Thymus (tissue), 11 donors: ENCODE data around the gene RIMKLA. TPM values are rescaled to one million over a fixed set of nuclear protein-coding genes. Genes with fewer than 3 reads are reported as not detected.

ENCODE experiments used
- DNase-seq, 9 donors: peaks; one replicate each; pipeline ENCODE4 v3.0.0-alpha.2; 2013; ENCODE audit warnings: low spot score in 9 of 9, low read depth in 6 of 9, missing footprints in 1 of 9
- H3K27ac ChIP-seq, 2 donors: one replicate each; pipeline ENCODE4 v1.5.1; 2013; ENCODE audit warnings: control low read depth in 1 of 2, low read depth in 1 of 2, low read length in 1 of 2, mild to moderate bottlenecking in 1 of 2, moderate library complexity in 1 of 2
- H3K27me3 ChIP-seq, 2 donors: one replicate each; pipeline ENCODE4 v1.5.1; 2013; ENCODE audit warnings: low read length in 1 of 2; ENCODE audit not compliant: control insufficient read depth in 2 of 2, insufficient read depth in 1 of 2
- H3K36me3 ChIP-seq, 2 donors: one replicate each; pipeline ENCODE4 v1.5.1; 2013; ENCODE audit warnings: low read length in 1 of 2, mild to moderate bottlenecking in 1 of 2, moderate library complexity in 1 of 2; ENCODE audit not compliant: control insufficient read depth in 2 of 2, insufficient read depth in 2 of 2
- H3K4me1 ChIP-seq, 2 donors: one replicate each; pipeline ENCODE4 v1.5.1; 2013; ENCODE audit warnings: low read length in 2 of 2; ENCODE audit not compliant: control insufficient read depth in 2 of 2, insufficient read depth in 2 of 2
- H3K4me3 ChIP-seq, 2 donors: one replicate each; pipeline ENCODE4 v1.5.1; 2013; ENCODE audit warnings: low read length in 2 of 2, control low read depth in 1 of 2, mild to moderate bottlenecking in 1 of 2
- H3K9me3 ChIP-seq, 2 donors: one replicate each; pipeline ENCODE4 v1.5.1; 2013; ENCODE audit warnings: low read length in 1 of 2, mild to moderate bottlenecking in 1 of 2; ENCODE audit not compliant: control insufficient read depth in 2 of 2, insufficient read depth in 1 of 2
- WGBS: extraction: QIAGEN DNeasy Blood & Tissue Kit; methylation state at CpG from one replicate; pipeline ENCODE4 v1.1.7; 2013; 5-methylcytosine and 5-hydroxymethylcytosine counted together
- polyA plus RNA-seq: library from polyadenylated mRNA; stranded (reverse); fragments of 200-250 nt; gene quantifications from one replicate; pipeline ENCODE4 v1.2.3, GENCODE V29; 2013
- total RNA-seq: library from RNA; stranded (reverse); fragments of 120-200 nt; gene quantifications from one replicate; pipeline ENCODE4 v1.2.4, GENCODE V29; 2013
- donor health status: healthy.

Gene RIMKLA
- total and polyA plus RNA-seq, 2 donors = 0.14 to 0.19 TPM

GRCh38 chr1:42392967-42393848 is 12.6 kb downstream of the RIMKLA start:
- Histone ChIP-seq H3K27me3 (no peaks in the 10 kb centered on the region), H3K4me3 (no peak overlapping the region), H3K36me3 (no peaks in the 10 kb centered on the region), H3K9me3 (no peaks in the 10 kb centered on the region), H3K4me1 (no peaks in the 10 kb centered on the region), H3K27ac (no peak overlapping the region)
- DNase-seq = no peak
- 91% methylated on average over 2 of the region's 2 CpGs for WGBS

DNA sequence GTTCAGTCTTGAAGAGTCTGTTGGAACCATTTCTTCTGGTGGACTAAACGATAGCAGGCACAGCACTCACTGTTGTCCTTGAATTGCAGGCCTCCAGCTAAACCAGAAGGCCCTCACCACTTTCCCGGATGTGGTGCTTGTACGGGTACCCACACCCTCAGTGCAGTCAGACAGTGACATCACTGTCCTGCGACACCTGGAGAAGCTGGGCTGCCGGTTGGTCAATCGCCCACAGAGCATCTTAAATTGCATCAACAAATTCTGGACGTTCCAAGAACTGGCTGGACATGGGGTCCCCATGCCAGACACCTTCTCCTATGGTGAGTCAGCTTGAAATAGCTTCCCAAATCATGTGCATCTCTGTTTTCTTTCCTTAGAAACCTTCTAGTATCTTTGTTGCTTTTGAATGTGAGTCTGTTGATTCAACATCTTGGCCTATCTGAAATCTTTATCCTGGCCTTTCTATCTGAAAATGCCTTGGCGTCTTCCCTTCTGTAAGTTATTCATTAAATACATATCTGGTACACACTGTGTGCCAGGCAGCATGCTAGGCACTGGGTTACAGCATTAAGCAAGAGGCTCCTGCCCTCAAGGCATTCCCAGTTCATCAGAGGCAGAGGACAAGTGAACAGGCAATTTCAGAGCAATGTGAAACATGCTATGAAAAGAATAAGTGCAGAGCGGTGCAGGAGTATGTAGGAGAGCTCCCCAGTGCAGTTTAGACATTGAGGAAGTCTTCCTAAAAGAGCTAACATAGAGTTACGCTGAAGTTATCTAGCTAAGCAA is 18.9 kb downstream of the RIMKLA start:
- Histone ChIP-seq H3K4me1 (no peaks in the 10 kb centered on the region), H3K36me3 (no peaks in the 10 kb centered on the region), H3K27ac (no peak overlapping the region), H3K27me3 (peaks cover 0 to 2% of the 10 kb centered on the region in 2 donors), H3K9me3 (no peaks in the 10 kb centered on the region), H3K4me3 (no peak overlapping the region)
- no peak for DNase-seq
- 95% methylated on average over 10 of the region's 10 CpGs for WGBS

DNA sequence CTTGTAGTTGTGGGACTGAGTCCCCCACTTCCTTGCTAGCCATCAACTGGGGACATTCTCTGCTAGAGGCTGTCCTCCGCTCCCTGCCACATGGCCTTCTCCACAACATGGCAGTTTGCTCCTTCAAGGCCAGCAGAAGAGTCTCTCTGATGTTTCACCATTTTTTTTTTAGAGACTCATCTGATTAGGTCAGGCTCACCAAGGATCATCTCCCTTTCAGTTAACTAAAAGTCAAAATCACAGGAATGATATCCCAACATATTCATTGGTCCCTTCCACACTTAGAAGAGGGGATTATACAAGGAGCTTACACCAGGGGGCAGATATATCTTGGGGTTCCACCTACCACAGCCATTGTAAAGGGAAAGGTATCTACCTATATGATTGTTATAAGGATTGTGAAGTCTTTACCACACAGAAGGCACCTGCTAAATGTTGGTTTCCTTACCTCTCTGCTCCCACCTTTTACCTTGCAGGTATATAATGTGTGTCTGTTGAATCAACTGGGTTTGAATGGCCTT is 23.3 kb downstream of the RIMKLA start:
- Histone ChIP-seq H3K4me3 (no peak overlapping the region), H3K4me1 (no peaks in the 10 kb centered on the region), H3K36me3 (no peaks in the 10 kb centered on the region), H3K27me3 (peaks cover 0 to 2% of the 10 kb centered on the region in 2 donors), H3K9me3 (no peaks in the 10 kb centered on the region), H3K27ac (no peak overlapping the region)
- 98% methylated on average over 1 of the region's 1 CpG for WGBS
- DNase-seq = no peak

DNA sequence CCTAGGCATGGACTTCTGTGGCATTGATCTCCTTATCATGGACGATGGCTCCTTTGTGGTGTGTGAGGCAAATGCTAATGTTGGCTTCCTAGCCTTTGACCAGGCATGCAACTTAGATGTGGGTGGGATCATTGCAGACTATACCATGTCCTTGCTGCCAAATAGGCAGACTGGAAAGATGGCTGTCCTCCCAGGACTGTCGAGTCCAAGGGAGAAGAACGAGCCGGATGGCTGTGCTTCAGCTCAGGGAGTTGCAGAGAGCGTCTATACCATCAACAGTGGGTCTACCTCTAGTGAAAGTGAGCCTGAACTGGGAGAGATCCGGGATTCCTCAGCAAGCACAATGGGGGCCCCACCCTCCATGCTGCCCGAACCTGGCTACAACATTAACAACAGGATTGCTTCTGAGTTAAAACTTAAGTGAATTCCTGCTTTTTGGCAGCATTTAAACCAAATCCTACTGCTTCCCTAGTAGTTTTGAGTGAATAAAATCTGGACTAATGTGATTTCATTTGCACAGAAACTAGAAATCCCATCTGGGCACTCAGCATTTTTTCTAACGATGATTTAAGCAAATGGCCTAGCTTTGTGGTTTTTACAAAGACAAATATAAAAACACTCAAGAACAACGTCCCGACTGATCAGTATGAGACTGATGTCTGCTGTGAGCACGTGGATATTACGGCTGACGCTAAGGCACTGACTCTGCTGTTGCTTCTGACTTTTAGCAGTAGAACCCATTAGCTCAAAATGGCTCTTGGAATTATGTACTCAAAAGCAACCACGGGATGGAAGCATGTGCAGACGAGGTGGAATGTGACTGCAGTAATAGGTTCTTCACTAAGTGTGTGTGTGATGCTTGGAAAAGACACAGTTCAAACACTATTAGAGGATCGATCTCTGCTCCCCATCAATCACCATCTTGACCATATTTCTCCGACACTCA is 34.2 kb downstream of the RIMKLA start:
- DNase-seq = no peak
- WGBS = 96% methylated on average over 17 of the region's 17 CpGs
- Histone ChIP-seq H3K9me3 (no peaks in the 10 kb centered on the region), H3K4me3 (no peak overlapping the region), H3K36me3 (no peaks in the 10 kb centered on the region), H3K27ac (no peak overlapping the region), H3K27me3 (peaks cover 0 to 2% of the 10 kb centered on the region in 2 donors), H3K4me1 (no peaks in the 10 kb centered on the region)

- no peaks in the 10 kb centered on the region for H3K9me3 ChIP-seq
- H3K4me3 ChIP-seq = no peak overlapping the region
- H3K27ac ChIP-seq = no peak overlapping the region
- no peaks in the 10 kb centered on the region for H3K4me1 ChIP-seq
- WGBS = 76% methylated on average over 3 of the region's 3 CpGs
- no peaks in the 10 kb centered on the region for H3K27me3 ChIP-seq
- DNase-seq = no peak
- H3K36me3 ChIP-seq = no peaks in the 10 kb centered on the region
These were observed 36.6 kb downstream of the RIMKLA start for GRCh38 chr1:42417166-42417565.

DNA sequence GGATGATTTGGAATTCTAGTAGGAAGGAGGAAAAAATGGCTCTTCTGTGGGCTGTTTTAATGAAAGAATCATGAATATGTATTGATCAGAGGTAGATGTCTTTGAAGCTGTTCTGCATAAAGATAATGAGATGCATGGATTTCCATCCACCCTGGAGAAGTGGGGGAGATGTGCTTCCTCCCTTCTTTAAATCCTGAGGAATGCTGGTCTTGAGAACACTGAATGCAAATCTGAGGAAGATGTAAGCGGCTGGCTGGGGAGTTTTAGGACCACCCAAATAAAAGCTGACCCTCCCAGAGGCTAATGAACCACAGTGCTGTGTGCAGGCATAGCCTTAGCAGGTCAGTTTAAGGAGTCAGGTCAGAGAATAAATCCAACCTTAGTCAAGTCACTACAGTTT is 37.9 kb downstream of the RIMKLA start:
- Histone ChIP-seq H3K4me3 (no peak overlapping the region), H3K9me3 (no peaks in the 10 kb centered on the region), H3K36me3 (no peaks in the 10 kb centered on the region), H3K4me1 (peaks cover 0 to 4% of the 10 kb centered on the region in 2 donors), H3K27ac (no peak overlapping the region), H3K27me3 (no peaks in the 10 kb centered on the region)
- no peak for DNase-seq
- 100% methylated on average over 1 of the region's 1 CpG for WGBS

DNA sequence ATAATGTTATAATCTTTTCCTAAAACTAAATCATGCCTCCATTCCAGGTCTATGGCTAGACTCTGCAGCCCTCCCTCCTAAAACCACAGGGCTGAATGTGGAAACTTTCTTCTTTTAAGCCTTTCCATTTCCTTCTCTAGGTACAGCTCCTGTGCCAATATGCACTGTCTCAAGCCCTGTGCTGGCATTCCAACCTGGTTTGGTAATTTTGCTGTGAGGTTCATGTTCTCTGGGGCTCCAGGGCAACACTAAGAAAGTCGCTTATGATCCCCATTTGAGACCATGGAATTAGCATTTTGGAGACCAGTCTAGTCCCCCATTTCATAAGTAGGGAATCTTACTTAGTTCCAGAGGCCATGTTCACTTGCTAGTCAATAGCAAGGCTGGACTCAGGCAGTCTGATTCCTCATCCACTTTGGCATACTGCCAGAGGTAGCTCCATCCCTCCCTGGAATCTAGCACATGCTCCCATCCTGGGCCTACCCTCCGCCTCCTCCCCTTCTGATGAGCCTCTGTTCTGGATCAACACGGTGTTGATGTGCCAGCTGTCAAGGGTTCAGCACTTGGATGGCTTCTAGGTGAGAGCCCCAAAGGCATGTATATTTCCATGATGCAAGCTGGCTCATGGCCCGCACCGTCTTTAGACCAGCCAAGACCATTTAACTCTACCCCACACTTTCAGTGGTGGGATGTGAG is 38.7 kb downstream of the RIMKLA start:
- Histone ChIP-seq H3K36me3 (no peaks in the 10 kb centered on the region), H3K4me1 (peaks cover 0 to 4% of the 10 kb centered on the region in 2 donors), H3K27me3 (no peaks in the 10 kb centered on the region), H3K9me3 (no peaks in the 10 kb centered on the region), H3K4me3 (no peak overlapping the region), H3K27ac (no peak overlapping the region)
- no peak for DNase-seq
- 98% methylated on average over 5 of the region's 5 CpGs for WGBS

GRCh38 chr1:42420121-42420520 is 39.5 kb downstream of the RIMKLA start:
- no peaks in the 10 kb centered on the region for H3K9me3 ChIP-seq
- no peaks in the 10 kb centered on the region for H3K36me3 ChIP-seq
- H3K27ac ChIP-seq = no peak overlapping the region
- peaks cover 0 to 4% of the 10 kb centered on the region in 2 donors for H3K4me1 ChIP-seq
- DNase-seq = no peak
- no peak overlapping the region for H3K4me3 ChIP-seq
- H3K27me3 ChIP-seq = no peaks in the 10 kb centered on the region
- 91% methylated on average over 7 of the region's 7 CpGs for WGBS
